Measurements from ENCODE around the gene NDUFAF7. TPM values are rescaled to one million over a fixed set of nuclear protein-coding genes. Genes with fewer than 3 reads are reported as not detected.

The NDUFAF7 gene
- total and polyA plus RNA-seq, 8 donors = 7.3 to 79.9 (median 19.8) TPM

DNA sequence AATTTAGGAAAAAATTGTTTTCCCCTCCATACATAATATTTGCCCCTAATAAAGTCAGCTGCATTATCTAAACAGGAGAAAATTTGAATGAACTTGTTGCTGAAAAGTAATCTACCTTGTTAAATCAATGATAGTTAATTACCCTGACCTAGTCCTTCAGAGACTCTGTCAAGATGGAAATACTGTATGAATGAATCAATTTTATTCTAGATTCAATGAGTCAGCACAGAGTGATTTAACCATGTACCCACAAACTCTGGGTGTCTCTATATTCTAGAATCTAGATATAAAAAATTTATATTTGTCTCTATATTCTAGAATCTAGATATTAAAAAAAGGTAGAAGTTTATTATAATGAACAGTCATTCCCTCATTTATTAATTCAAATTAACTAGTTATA lies 36.2 kb downstream of the NDUFAF7 start:
- Histone ChIP-seq H3K27me3 (no peaks in the 10 kb centered on the region), H3K4me3 (no peak overlapping the region), H3K27ac (no peak overlapping the region), H3K36me3 (peaks cover 38 to 90% (median 81%) of the 10 kb centered on the region in 4 donors), H3K9me3 (no peaks in the 10 kb centered on the region), H3K4me1 (no peaks in the 10 kb centered on the region)
- no peak for DNase-seq
- TF ChIP-seq POLR2A (IDR thresholded peaks at IDR 0.05) = no peak
- no peak for TF ChIP-seq EP300 (IDR thresholded peaks at IDR 0.05)
- no peak for TF ChIP-seq POLR2AphosphoS5 (IDR thresholded peaks at IDR 0.05)
- TF ChIP-seq CTCF (IDR thresholded peaks at IDR 0.05) = no peak
- intact Hi-C loops (cut with DNase I; ENCODE audit: low total_unique reads) = no loop called here

DNA sequence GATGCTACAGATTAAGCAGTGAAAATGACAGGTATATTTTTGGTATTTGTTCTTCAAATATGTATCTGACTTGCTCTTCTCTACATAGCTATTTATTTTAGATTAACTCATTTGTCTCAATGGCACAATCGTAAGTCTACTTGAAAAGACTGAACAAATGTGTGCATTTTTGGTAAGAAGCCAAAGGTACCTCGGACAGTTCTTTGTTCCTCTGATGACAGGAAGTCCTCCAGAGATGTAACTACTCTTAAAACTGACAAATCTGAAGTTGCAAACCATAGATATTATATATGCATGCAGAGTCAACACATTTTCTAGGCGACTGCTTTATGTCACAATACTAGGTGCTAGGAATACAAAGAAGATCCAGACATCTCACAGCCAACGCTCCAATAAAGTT lies 36.7 kb downstream of the NDUFAF7 start:
- WGBS, 5 donors = 84 to 92% (median 90%) methylated on average over 4 of the region's 4 CpGs
- H3K4me3 ChIP-seq = no peak overlapping the region
- no peak for DNase-seq
- peaks cover 38 to 95% (median 85%) of the 10 kb centered on the region in 4 donors for H3K36me3 ChIP-seq
- H3K9me3 ChIP-seq = no peaks in the 10 kb centered on the region
- H3K27ac ChIP-seq = no peak overlapping the region
- intact Hi-C loops (cut with DNase I; ENCODE audit: low total_unique reads) = no loop called here
- TF ChIP-seq CTCF (IDR thresholded peaks at IDR 0.05) (no peak), POLR2A (IDR thresholded peaks at IDR 0.05) (no peak), POLR2AphosphoS5 (IDR thresholded peaks at IDR 0.05) (no peak), EP300 (IDR thresholded peaks at IDR 0.05) (no peak)
- no peaks in the 10 kb centered on the region for H3K4me1 ChIP-seq
- no peaks in the 10 kb centered on the region for H3K27me3 ChIP-seq

- no peaks in the 10 kb centered on the region for H3K27me3 ChIP-seq
- DNase-seq = no peak
- WGBS, 5 donors = 85 to 92% (median 89%) methylated on average over 7 of the region's 7 CpGs
- peaks cover 25 to 97% (median 88%) of the 10 kb centered on the region in 4 donors for H3K36me3 ChIP-seq
- H3K4me3 ChIP-seq = no peak overlapping the region
- intact Hi-C loops (cut with DNase I; ENCODE audit: low total_unique reads) = no loop called here
- H3K4me1 ChIP-seq = no peaks in the 10 kb centered on the region
- TF ChIP-seq CTCF (IDR thresholded peaks at IDR 0.05) = no peak
- TF ChIP-seq POLR2A (IDR thresholded peaks at IDR 0.05) = no peak
- no peak for TF ChIP-seq POLR2AphosphoS5 (IDR thresholded peaks at IDR 0.05)
- TF ChIP-seq EP300 (IDR thresholded peaks at IDR 0.05) = no peak
- no peaks in the 10 kb centered on the region for H3K9me3 ChIP-seq
- H3K27ac ChIP-seq = no peak overlapping the region
Observed at GRCh38 chr2:37271376-37272067, 40.1 kb downstream of the NDUFAF7 start.

DNA sequence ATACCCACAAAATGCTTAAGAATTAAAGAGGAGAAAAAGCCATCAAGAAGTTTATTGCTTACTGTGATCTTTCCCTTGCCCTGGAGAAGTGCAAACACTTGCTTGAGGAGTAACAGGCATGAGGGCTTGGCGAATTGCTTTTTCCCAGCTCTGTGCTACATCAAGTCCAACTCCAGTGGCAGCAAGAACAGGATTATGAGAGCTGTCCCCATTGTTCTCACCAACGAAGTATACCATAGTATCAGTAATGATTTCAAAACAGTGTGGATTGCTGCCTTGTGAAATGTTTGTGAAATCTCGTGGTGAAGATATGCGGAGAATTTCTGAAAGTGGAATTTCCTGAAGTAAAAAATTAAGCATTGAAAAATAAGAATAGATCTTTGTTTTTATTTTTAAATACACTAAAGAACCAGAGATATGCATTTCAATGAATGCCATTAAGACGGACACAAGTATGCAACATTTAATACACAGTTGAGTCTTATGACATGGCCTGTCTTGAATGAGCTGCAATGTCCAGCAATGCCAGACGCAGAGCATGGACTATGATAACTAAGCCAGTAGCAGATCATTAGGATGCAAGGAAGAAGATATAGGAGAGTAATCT lies 43.0 kb downstream of the NDUFAF7 start:
- 72 to 89% (median 84%) methylated on average over 6 of the region's 6 CpGs for WGBS, 5 donors
- intact Hi-C loops (cut with DNase I; ENCODE audit: low total_unique reads) = no loop called here
- Histone ChIP-seq H3K27ac (no peak overlapping the region), H3K36me3 (peaks cover 10 to 80% (median 76%) of the 10 kb centered on the region in 4 donors), H3K9me3 (no peaks in the 10 kb centered on the region), H3K4me1 (no peaks in the 10 kb centered on the region), H3K27me3 (no peaks in the 10 kb centered on the region), H3K4me3 (no peak overlapping the region)
- no peak for TF ChIP-seq POLR2AphosphoS5 (IDR thresholded peaks at IDR 0.05)
- no peak for TF ChIP-seq EP300 (IDR thresholded peaks at IDR 0.05)
- TF ChIP-seq CTCF (IDR thresholded peaks at IDR 0.05) = no peak
- no peak for TF ChIP-seq POLR2A (IDR thresholded peaks at IDR 0.05)
- DNase-seq = no peak
